HG03521 (cell line): Measurements from ENCODE around the gene CPA5.
"Not testable (repeated sequence)": the region's sequence is repeated elsewhere in the genome, so short reads cannot be mapped to it uniquely, and the experiment has no call there.

Source experiments
- ATAC-seq: cut with Tn5 transposase; IDR thresholded peaks from one replicate; pipeline ENCODE4 v1.9.1; 2021; ENCODE audit warnings: mild to moderate bottlenecking, moderate library complexity; ENCODE audit not compliant: unreplicated experiment

The CPA5 gene

GRCh38 chr7:130358471-130358870 is 13.9 kb downstream of the CPA5 start:
- no peak for ATAC-seq

- no peak for ATAC-seq
Measured at GRCh38 chr7:130359276-130359857, 14.8 kb downstream of the CPA5 start.

DNA sequence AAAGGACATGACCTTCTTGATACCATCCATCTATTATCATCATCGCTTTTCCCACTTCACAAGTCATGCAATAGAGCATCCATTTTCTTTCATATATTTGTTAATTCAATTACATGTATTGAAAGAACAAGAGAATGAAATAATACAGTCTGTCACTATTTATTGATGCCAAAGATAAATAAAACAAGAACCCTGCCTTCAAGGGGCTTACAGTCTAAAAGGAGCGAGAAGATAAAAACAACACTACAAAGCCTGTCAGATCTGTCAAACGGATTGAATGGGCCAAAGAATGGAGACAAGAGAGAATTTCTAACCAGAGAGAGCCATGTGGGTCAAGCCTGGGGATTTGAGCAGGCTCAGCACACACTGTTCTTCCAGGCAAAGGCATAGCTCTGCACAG is 15.9 kb downstream of the CPA5 start:
- ATAC-seq = no peak

DNA sequence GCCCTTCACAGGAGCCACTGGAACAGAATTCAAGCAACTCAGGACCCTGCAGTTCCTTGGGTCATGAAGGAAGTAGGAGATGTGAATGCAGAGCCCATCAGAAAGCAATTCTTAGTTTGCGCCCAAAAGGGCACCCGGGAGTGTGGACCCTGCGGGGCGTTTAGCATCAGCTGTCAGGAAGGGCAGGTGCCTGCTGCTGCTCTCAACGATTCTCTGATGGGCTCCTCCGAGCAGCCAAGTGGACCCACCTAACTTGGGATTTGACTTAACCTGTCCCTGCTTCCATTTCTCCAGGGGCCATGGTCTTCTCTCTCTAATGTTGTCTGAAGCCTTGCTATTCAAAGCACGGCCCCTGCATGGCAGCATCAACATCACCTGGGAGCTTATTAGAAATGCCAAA is 17.1 kb downstream of the CPA5 start:
- no peak for ATAC-seq

GRCh38 chr7:130362251-130362816 is 17.7 kb downstream of the CPA5 start:
- ATAC-seq = no peak

GRCh38 chr7:130363026-130363847 is 18.6 kb downstream of the CPA5 start:
- ATAC-seq = no peak

DNA sequence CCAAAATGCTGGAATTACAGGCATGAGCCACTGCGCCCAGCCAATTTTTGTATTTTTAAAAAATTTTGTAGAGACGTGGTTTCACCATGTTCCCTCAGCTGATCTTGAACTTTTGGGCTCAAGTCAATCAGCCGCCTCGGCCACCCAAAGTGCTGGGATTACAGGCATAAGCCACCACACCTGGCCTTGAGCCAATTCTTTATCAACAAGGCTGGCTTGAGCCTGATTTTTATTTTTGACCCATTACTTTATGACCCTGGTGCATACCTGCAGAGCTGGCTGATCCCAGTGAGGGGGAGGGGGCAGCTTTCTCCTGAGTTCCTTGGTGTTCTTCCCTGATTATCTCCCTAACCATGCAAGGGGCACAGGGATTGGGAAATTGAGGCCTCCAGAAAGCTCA is 19.8 kb downstream of the CPA5 start:
- no peak for ATAC-seq

DNA sequence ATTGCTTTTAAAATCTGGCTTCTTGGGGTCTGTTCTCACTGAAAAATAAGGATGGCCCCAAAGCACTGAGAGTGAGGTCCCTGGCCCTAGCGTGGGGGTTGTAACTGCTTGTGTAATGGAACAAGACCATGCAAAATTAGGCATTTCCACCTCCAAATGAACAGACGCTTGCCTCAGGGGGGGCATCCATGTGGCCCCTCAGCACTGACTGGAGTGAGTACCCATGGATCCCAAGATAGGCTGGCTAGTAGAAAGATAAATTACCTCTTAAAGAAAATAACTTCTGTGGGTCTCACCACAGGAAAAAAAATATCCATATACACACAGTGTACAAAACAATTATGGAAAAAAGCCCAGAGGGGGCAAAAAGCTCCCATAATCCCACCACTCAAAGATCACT is 20.5 kb downstream of the CPA5 start:
- no peak for ATAC-seq

DNA sequence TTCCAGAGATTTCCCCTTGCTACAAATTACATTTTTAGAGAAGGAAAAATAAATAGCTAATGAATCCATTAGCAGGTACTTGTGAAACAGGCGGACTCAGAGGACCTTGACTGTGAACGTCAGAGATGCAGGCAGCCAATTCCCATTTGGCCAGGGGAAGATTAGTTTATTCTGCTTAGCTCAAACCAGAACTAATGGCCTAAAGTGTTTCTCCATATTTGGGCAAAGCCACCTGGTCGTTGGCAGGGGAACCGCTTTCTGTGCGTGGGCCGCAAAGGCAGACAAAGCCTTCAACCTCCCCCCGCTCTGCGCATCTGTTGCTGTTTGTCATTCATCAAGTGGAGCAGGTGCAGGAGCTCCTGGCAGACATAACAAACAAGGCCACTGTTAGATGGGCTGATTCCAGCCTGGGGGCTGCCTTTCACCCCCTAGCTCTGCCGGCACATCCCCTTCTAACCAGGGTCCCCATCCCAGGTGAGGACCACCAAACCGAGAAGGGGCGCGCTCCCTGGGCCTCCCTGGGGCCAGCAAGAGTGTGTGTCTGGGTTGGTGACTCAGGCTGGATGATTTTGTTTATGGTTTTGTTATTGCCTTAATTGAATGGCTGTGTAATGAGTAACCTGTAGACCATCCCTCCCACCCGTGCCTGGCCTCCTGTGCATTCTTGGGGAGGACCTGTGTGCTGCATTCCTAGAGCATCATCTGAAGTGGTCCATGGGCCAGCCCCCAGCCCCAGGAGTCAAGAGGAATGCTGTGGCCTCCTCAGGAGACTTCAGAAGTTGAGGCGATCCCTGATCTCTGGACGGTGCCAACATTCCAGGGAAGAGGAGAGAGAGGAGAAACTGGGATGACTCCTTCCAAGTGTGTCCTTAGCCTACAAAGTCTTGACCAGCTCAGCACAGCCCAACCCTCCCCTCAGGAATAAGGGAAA is 21.2 kb downstream of the CPA5 start:
- no peak for ATAC-seq

GRCh38 chr7:130366564-130366963 is 21.9 kb downstream of the CPA5 start:
- ATAC-seq = no peak

GRCh38 chr7:130367088-130367755 is 22.6 kb downstream of the CPA5 start:
- ATAC-seq = no peak

DNA sequence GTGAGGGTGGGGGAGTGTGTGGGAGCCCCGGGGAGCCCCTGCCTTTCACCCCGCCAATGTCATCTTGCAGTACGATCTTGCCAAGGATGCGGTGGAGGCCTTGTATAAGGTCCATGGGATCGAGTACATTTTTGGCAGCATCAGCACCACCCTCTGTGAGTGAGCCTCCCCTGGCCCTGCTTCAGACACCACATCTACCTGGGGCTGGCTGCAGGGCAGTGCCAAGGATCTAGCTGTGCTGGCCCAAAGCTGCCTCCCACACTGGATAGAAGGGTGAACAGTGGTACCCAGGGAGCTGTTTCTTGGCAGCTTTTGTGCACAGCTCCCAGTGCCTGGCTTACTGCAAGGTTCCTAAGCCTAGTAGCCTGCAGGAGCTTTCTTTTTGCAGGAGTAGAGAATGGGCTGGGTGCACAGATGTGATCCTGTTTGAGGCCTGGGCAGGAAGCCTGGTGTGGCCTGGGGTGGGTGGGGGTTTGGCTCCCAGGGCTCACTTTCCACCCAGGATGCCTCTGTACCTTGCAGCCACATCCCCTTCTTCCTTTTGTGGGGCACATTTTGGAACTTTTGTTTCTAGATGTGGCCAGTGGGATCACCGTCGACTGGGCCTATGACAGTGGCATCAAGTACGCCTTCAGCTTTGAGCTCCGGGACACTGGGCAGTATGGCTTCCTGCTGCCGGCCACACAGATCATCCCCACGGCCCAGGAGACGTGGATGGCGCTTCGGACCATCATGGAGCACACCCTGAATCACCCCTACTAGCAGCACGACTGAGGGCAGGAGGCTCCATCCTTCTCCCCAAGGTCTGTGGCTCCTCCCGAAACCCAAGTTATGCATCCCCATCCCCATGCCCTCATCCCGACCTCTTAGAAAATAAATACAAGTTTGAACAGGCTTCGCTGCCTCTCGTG is 23.5 kb downstream of the CPA5 start:
- no peak for ATAC-seq

- no peak for ATAC-seq
Measured at GRCh38 chr7:130369110-130369711, 24.6 kb downstream of the CPA5 start.

GRCh38 chr7:130369831-130370550 is 25.4 kb downstream of the CPA5 start:
- no peak for ATAC-seq

DNA sequence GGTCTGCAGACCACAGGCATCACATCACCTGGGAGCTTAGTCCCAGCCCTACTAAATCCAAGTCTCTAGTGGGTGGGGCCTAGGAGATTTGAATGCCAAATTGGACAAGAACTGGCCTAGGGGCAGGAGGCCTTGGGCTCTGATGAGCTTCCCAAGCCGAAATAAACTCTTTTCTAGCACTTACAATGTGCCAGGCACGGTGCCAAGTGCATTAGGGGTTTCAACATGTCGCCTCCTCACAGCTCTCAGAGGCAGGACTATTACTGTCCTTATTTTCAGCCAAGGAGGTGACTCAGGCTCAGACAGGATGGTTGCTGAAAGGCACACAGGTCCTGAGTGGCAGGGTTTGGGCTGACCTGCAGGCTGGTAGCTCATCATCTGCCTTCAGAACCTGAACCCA is 26.4 kb downstream of the CPA5 start:
- no peak for ATAC-seq

GRCh38 chr7:130372402-130373165 is 28.0 kb downstream of the CPA5 start:
- no peak for ATAC-seq

DNA sequence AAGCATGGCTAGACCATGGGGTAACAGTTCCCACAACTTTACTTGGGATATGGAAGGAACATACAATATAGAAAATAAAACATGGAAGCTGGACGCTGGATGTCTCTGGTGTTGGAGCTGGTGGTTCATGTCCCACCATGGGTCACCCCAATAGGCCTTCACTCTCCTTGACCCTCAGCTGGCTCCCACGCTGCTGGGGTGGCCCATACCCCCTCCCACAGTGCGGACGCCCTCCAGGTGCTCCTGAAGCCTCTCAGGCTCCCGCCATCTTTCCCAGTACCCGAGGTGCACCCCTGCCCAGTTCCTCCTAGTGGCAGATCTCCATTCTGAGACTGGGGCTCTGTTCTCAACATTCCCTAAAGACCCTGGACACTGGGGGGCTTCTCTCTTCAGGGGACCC is 29.9 kb downstream of the CPA5 start:
- ATAC-seq = no peak

- ATAC-seq = not testable (repeated sequence)
Measured at GRCh38 chr7:130376461-130376860, 31.8 kb downstream of the CPA5 start.
